ENCODE data around the gene TGIF2.
"Not testable (repeated sequence)": the region's sequence is repeated elsewhere in the genome, so short reads cannot be mapped to it uniquely, and the experiment has no call there.

TGIF2 gene

GRCh38 chr20:36579996-36580545, 6.7 kb downstream of the TGIF2 start:
- no peak for DNase-seq

DNA sequence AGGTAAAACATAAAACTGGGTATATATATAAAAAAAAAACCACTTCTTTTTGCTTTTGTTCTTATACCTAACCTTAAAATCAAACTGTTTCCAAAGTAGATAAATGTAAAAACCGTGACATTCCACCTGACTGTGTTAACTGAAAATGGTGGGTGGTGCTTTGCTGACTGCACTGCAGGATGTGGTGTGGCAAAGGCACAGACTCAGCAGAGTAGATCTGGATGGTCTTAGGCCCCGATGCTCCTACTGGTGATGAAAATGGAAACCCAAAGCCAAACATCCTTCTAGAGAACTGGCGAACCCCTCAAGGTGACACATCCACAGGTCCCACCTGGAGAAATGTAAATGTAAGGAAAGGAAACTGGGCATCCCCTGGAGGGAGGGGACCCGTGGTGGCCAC, 8.9 kb downstream of the TGIF2 start:
- DNase-seq, result peak in 1 of 5 experiments; percentile 91

DNA sequence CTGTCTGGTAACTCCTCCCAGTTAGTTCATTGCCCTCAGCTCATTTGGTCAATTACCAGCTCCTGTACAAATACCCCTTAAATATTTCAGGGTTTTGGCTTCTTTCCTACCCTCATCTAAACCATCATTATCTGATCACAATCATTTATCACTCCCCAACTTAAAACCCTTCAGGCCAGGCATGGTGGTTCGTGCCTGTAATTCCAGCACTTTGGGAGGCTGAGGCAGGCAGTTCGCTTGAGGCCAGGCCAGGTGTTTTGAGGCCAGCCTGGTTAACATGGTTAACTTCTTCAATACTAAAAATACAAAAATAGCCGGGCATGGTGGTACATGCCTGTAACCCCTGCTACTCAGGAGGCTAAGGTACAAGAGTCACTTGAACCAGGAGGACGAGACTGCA, 9.4 kb downstream of the TGIF2 start:
- no peak for DNase-seq

GRCh38 chr20:36584018-36584481, 10.7 kb downstream of the TGIF2 start:
- DNase-seq, result no peak

- DNase-seq, result no peak
These were observed 12.2 kb downstream of the TGIF2 start for GRCh38 chr20:36585410-36586125.

- no peak for DNase-seq
These were observed 14.1 kb downstream of the TGIF2 start for GRCh38 chr20:36587388-36588070.

- no peak for DNase-seq
These were observed 17.9 kb downstream of the TGIF2 start for GRCh38 chr20:36591281-36591680.

DNA sequence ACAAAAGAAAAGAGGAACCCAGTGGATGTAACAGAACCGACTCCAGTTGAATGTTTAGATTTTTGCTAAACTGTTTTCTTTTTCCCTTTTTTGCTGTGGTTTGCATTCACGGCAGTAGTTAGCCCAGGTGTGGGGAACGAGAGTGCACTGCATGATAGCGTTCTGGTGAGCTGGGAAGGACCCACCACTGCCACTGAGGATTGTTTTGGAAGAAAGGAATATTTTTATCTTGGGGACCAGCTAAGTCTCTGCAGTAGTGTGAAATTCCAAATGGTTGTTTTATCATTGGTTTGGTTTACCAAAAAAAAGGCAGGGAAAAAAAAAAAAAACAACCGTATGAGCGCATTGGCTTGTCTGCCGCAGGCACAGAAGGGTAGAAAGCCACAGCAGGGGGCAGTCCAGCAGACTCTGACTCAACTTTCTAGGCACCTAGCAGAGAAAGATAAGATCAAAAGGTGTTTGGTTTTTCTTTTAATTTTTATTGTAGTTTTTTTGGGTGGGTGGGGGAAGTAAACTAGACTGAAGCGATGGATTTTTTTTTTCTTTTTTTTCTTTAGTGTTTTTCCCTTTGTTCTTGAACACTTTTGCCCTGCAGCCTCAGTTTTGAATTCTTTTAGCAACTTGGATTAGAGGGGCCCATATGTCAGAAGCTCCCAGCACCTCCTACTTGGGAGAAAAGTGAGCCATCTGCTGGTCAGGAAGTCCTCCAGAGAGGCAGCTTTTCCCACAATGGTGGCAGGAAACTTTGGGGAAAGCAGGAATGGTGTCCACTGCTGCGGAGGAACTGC, 18.7 kb downstream of the TGIF2 start:
- DNase-seq, result peak in 4 of 5 experiments; percentile 48 to 86 (median 51)

GRCh38 chr20:36593347-36593929, 20.0 kb downstream of the TGIF2 start:
- no peak for DNase-seq

DNA sequence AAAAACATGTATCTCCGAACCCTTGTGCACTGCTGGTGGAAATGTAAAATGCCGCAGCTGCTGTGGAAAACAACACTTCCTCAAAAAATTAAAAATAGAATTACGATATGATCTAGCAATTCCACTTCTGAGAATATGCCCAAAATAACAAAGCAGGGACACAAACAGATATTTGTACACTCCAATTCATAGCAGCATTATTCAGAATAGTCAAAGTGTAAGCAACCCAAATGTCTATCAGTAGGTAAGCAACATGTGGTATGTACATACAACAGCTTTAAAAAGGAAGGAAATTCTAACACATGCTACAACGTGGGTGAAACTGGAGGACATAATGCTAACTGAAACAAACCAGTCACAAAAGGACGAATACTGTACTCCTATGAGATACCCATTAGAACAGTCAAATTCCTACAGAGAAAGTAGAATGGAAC, 26.5 kb downstream of the TGIF2 start:
- DNase-seq, result no peak

DNA sequence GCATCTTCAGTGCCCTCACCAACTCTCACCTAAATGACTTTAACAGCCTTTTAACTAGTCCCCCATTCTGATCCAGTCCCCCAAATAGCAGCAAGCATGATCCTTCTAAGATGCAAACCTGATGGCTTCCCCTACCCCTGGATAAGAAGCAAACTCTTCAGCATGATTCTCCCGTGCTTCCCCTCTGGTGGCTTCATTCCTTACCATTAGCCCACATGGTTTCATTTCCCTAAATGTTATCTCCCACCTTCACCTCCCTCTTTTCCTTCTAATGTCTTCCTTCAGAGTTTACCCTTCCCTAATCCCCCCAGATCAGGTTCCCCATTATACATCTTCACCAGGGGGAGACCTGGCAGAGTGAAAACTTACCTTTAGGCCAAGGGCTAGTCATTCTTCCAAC, 28.1 kb downstream of the TGIF2 start:
- no peak for DNase-seq

- DNase-seq, result peak in 3 of 5 experiments; percentile 24 to 83 (median 42)
These were observed 31.6 kb downstream of the TGIF2 start for GRCh38 chr20:36604952-36605398.

DNA sequence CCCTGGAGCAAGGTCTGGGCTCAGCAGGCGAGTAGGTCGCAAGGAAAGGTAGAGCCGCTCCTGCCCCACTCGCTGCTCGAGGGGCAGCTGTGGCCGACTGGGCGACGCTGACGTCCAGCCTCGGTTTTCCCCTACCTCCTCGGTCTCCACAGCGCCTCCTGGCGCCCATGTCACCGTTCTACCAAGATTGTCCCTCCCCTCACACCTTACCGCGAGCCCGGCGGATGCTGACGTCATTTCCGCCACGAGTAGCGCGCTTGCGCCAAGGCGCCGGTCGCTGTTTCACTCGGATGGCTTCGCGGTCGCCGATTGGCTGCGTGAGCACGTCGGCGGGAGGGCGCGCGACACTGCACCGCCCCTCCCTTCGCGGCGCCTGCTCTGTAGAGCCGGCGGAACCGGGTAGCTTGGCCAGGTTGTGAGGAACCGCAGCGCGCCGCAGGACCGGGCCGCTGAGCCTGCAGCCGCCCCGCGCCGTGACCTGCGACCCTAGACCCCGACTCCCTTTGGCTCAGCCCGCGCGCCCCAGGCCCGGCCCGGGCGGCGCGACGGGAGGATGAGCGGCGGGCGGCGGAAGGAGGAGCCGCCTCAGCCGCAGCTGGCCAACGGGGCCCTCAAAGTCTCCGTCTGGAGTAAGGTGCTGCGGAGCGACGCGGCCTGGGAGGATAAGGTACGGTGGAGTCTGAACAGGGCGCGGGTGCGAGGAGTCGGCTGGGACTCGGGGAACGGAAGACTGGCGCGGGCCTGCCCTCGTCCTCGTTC, 32.2 kb downstream of the TGIF2 start, which contains the start of gene RAB5IF:
Gene RAB5IF, plus strand, starts transcription at position 381 of the 759 bp plus-strand sequence. Its CDS starts 173 bp downstream, at position 554.
- peak; percentile 97 to 99 (median 98) for DNase-seq

- DNase-seq, result peak in 1 of 5 experiments; percentile 40
These were observed 33.0 kb downstream of the TGIF2 start for GRCh38 chr20:36606158-36607066.

DNA sequence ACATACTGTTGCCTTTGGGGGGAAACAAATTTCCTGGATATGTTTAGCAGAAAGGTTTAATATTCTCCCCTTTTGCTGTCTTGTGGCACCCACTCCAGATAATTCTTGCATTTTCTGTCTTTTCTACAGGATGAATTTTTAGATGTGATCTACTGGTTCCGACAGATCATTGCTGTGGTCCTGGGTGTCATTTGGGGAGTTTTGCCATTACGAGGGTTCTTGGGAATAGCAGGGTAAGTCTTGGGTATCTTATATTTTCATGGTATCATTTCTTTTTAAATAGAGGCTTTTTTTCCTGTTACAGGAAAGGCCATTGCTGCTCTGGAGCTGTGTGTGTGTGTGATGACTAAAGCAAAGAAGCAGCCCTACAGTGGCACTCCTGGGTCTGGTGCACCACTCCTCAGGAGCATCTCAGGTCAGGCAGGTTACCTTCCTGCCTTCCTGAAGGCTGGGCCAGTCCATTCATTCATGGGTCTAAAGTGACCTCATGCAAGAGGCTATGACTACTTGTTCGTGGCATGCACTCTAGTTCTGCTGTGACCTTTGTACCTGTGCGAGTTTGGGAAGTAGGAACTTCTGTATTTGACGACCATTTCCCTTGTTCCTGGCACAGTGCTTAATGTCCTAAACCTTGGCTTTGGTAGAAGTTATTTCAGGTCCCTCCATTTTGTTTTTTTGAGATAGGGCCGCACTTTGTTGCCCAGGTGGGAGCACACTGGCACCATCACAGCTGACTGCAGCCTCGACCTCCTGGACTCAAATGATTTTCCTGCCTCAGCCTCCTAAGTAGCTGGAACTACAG, 34.4 kb downstream of the TGIF2 start:
- DNase-seq, result no peak

DNA sequence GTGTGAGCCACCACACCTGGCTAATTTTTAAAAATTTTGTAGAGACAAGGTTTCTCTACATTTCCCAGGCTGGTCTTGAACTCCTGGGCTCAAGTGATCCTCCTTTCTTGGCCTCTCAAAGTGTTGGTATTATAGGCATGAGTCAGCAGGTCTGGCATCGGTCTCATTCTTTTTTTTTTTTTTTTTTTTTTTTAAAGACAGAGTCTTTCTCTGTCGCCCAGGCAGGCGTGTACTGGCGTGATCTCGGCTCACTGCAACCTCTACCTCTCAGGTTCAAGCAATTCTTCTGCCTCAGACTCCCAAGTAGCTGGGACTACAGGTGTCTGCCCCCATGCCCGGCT, 35.0 kb downstream of the TGIF2 start:
- DNase-seq, result not testable (repeated sequence)

GRCh38 chr20:36611625-36612024, 38.2 kb downstream of the TGIF2 start:
- no peak for DNase-seq

GRCh38 chr20:36613974-36614373, 40.6 kb downstream of the TGIF2 start:
- no peak for DNase-seq

GRCh38 chr20:36614781-36615557, 41.6 kb downstream of the TGIF2 start:
- no peak for DNase-seq

Data from T-helper 2 cell (primary cell).